NOMO-1 treated with DMSO at 0.1 percent for 48 hours (cell line): ENCODE measurements around the gene LPP.
A peak's percentile ranks its signal among the peaks of the same experiment; 100 is the strongest.

Experiments used
- DNase-seq: peaks from one replicate; lab custom pipeline; 2025; ENCODE audit not compliant: unreplicated experiment; lab: John Stamatoyannopoulos, UW

Gene LPP

GRCh38 chr3:188458756-188459155 lies 304.8 kb downstream of the LPP start:
- no peak for DNase-seq

- no peak for DNase-seq
These were observed 311.4 kb downstream of the LPP start for GRCh38 chr3:188465311-188465710.

GRCh38 chr3:188468196-188468595 lies 314.2 kb downstream of the LPP start:
- no peak for DNase-seq

- no peak for DNase-seq
These were observed 314.7 kb downstream of the LPP start for GRCh38 chr3:188468662-188469061.

GRCh38 chr3:188469228-188469885 lies 315.4 kb downstream of the LPP start:
- DNase-seq = no peak

GRCh38 chr3:188470508-188471130 lies 316.7 kb downstream of the LPP start:
- no peak for DNase-seq

GRCh38 chr3:188471723-188472122 lies 317.8 kb downstream of the LPP start:
- no peak for DNase-seq

- no peak for DNase-seq
These were observed 318.4 kb downstream of the LPP start for GRCh38 chr3:188472336-188472735.

- DNase-seq = no peak
These were observed 319.1 kb downstream of the LPP start for GRCh38 chr3:188473045-188473444.

- DNase-seq = no peak
These were observed 319.8 kb downstream of the LPP start for GRCh38 chr3:188473591-188474288.

GRCh38 chr3:188476935-188477334 lies 323.0 kb downstream of the LPP start:
- no peak for DNase-seq

GRCh38 chr3:188480011-188480410 lies 326.1 kb downstream of the LPP start:
- DNase-seq = no peak

GRCh38 chr3:188482929-188483328 lies 329.0 kb downstream of the LPP start:
- no peak for DNase-seq

- no peak for DNase-seq
These were observed 332.2 kb downstream of the LPP start for GRCh38 chr3:188486126-188486525.

- DNase-seq = peak; percentile 9
These were observed 333.0 kb downstream of the LPP start for GRCh38 chr3:188486952-188487351.

GRCh38 chr3:188487652-188488051 lies 333.7 kb downstream of the LPP start:
- DNase-seq = no peak

GRCh38 chr3:188488801-188489200 lies 334.8 kb downstream of the LPP start:
- DNase-seq = peak; percentile 43

- peak; percentile 59 for DNase-seq
These were observed 335.9 kb downstream of the LPP start for GRCh38 chr3:188489639-188490405.

- no peak for DNase-seq
These were observed 336.5 kb downstream of the LPP start for GRCh38 chr3:188490416-188490815.

- no peak for DNase-seq
These were observed 337.3 kb downstream of the LPP start for GRCh38 chr3:188491276-188491687.

- DNase-seq = no peak
These were observed 342.4 kb downstream of the LPP start for GRCh38 chr3:188496390-188496789.

GRCh38 chr3:188497021-188497420 lies 343.1 kb downstream of the LPP start:
- DNase-seq = no peak
